OCI-LY7 (cell line): ENCODE measurements around the gene CD37.

Source experiments
- EZH2phosphoT487 ChIP-seq: fragments of 200-600 bp; sonication (generic); IDR thresholded peaks from 2 replicates; pipeline ENCODE4 v1.6.1; 2018; ENCODE audit warnings: low read depth, borderline replicate concordance, mild to moderate bottlenecking, mixed run types, antibody characterized with exemption, low read length, moderate library complexity, mixed read lengths
- TF ChIP-seq, protein P1 (sequence below): fragments of 200-600 bp; sonication (generic); conservative IDR thresholded peaks from 2 replicates; pipeline ENCODE4 v1.5.1; 2014; ENCODE audit warnings: mild to moderate bottlenecking, antibody characterized with exemption, low read length, moderate library complexity, mixed read lengths

DNA sequence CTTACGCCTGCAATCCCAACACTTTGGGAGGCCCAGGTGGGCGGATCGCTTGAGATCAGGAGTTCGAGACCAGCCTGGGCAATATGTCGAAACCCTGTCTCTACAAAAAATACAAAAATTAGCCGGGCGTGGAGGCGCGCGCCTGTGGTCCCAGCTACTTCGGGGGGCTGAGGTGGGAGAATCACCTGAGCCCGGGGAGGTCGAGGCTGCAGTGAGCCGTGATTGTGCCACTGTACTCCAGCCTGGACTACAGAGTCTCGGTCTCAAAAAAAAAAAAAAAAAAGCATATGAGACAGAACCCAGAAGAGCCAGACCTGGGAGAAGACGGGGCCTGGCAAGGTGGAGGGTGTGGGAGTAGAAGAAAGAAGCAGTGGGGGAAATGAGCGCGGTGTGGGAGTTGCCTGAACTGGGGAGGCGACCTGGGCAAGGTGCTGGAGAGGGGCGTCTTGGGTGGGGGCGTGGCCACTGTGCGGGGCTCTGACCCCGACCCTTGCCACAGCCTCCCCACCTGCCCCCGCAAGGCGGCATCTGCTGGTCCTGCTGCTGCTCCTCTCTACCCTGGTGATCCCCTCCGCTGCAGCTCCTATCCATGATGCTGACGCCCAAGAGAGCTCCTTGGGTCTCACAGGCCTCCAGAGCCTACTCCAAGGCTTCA is 29.0 kb downstream of the CD37 start:
- TF ChIP-seq, protein P1, sequence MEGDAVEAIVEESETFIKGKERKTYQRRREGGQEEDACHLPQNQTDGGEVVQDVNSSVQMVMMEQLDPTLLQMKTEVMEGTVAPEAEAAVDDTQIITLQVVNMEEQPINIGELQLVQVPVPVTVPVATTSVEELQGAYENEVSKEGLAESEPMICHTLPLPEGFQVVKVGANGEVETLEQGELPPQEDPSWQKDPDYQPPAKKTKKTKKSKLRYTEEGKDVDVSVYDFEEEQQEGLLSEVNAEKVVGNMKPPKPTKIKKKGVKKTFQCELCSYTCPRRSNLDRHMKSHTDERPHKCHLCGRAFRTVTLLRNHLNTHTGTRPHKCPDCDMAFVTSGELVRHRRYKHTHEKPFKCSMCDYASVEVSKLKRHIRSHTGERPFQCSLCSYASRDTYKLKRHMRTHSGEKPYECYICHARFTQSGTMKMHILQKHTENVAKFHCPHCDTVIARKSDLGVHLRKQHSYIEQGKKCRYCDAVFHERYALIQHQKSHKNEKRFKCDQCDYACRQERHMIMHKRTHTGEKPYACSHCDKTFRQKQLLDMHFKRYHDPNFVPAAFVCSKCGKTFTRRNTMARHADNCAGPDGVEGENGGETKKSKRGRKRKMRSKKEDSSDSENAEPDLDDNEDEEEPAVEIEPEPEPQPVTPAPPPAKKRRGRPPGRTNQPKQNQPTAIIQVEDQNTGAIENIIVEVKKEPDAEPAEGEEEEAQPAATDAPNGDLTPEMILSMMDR, result no peak
- TF ChIP-seq EZH2phosphoT487, result no peak
